Measurements from ENCODE around the gene PLK1.
"Not testable (repeated sequence)": the region's sequence is repeated elsewhere in the genome, so short reads cannot be mapped to it uniquely, and the experiment has no call there.

The PLK1 gene

GRCh38 chr16:23709536-23709935 is 30.8 kb downstream of the PLK1 start:
- DNase-seq (ENCODE audit: low read depth in 2 of 2): no peak

GRCh38 chr16:23710008-23710407 is 31.3 kb downstream of the PLK1 start:
- no peak for DNase-seq (ENCODE audit: low read depth in 2 of 2)

GRCh38 chr16:23710504-23710903 is 31.8 kb downstream of the PLK1 start:
- no peak for DNase-seq (ENCODE audit: low read depth in 2 of 2)

GRCh38 chr16:23711785-23712184 is 33.1 kb downstream of the PLK1 start:
- no peak for DNase-seq (ENCODE audit: low read depth in 2 of 2)

GRCh38 chr16:23712976-23713375 is 34.3 kb downstream of the PLK1 start, which contains the start of gene ERN2:
ERN2 (minus strand) TSS chr16:23713222; CDS start chr16:23713187, 35 bp downstream.
- no peak for DNase-seq (ENCODE audit: low read depth in 2 of 2)

- no peak for DNase-seq (ENCODE audit: low read depth in 2 of 2)
Measured at GRCh38 chr16:23716484-23716883, 37.8 kb downstream of the PLK1 start.

- DNase-seq (ENCODE audit: low read depth in 2 of 2): not testable (repeated sequence)
Measured at GRCh38 chr16:23722613-23723240, 44.0 kb downstream of the PLK1 start.

- no peak for DNase-seq (ENCODE audit: low read depth in 2 of 2)
Measured at GRCh38 chr16:23724096-23724784, 45.6 kb downstream of the PLK1 start.

- no peak for DNase-seq (ENCODE audit: low read depth in 2 of 2)
Measured at GRCh38 chr16:23724785-23725131, 46.1 kb downstream of the PLK1 start.

GRCh38 chr16:23726710-23727109 is 48.0 kb downstream of the PLK1 start:
- no peak for DNase-seq (ENCODE audit: low read depth in 2 of 2)

GRCh38 chr16:23728112-23728477 is 49.4 kb downstream of the PLK1 start:
- no peak for DNase-seq (ENCODE audit: low read depth in 2 of 2)

- no peak for DNase-seq (ENCODE audit: low read depth in 2 of 2)
Measured at GRCh38 chr16:23729503-23730424, 51.1 kb downstream of the PLK1 start.

- no peak for DNase-seq (ENCODE audit: low read depth in 2 of 2)
Measured at GRCh38 chr16:23734176-23734893, 55.6 kb downstream of the PLK1 start.

- not testable (repeated sequence) for DNase-seq (ENCODE audit: low read depth in 2 of 2)
Measured at GRCh38 chr16:23737423-23738028, 58.8 kb downstream of the PLK1 start.

- no peak for DNase-seq (ENCODE audit: low read depth in 2 of 2)
Measured at GRCh38 chr16:23739516-23739915, 60.8 kb downstream of the PLK1 start.
